GM21717 (cell line): ENCODE measurements around the gene CD44.
"Not testable (repeated sequence)": the region's sequence is repeated elsewhere in the genome, so short reads cannot be mapped to it uniquely, and the experiment has no call there.

Experiments
- ATAC-seq: cut with Tn5 transposase; IDR thresholded peaks from one replicate; pipeline ENCODE4 v1.9.1; 2021; ENCODE audit warnings: mild to moderate bottlenecking, moderate library complexity; ENCODE audit not compliant: unreplicated experiment

Gene CD44

GRCh38 chr11:35138943-35139721 is at the start of gene CD44:
Gene CD44 (plus strand): TSS chr11:35139171. CDS start chr11:35139304, 133 bp downstream.
- ATAC-seq: peak; percentile 36

- ATAC-seq: peak; percentile 77
Observed at GRCh38 chr11:35089666-35090065, 49.3 kb upstream of the CD44 start.

GRCh38 chr11:35090125-35090524 is 48.8 kb upstream of the CD44 start:
- ATAC-seq: peak; percentile 35

- not testable (repeated sequence) for ATAC-seq
Observed at GRCh38 chr11:35090991-35091390, 48.0 kb upstream of the CD44 start.

GRCh38 chr11:35096723-35097122 is 42.2 kb upstream of the CD44 start:
- no peak for ATAC-seq

GRCh38 chr11:35097814-35098455 is 41.0 kb upstream of the CD44 start:
- no peak for ATAC-seq

- ATAC-seq: no peak
Observed at GRCh38 chr11:35098855-35099254, 40.1 kb upstream of the CD44 start.

GRCh38 chr11:35099278-35100012 is 39.5 kb upstream of the CD44 start:
- no peak for ATAC-seq

GRCh38 chr11:35100013-35100383 is 39.0 kb upstream of the CD44 start:
- no peak for ATAC-seq

- no peak for ATAC-seq
Observed at GRCh38 chr11:35101223-35101622, 37.7 kb upstream of the CD44 start.

- no peak for ATAC-seq
Observed at GRCh38 chr11:35102267-35102666, 36.7 kb upstream of the CD44 start.

GRCh38 chr11:35103366-35104208 is 35.4 kb upstream of the CD44 start:
- no peak for ATAC-seq

GRCh38 chr11:35104655-35105054 is 34.3 kb upstream of the CD44 start:
- no peak for ATAC-seq

- no peak for ATAC-seq
Observed at GRCh38 chr11:35105319-35106079, 33.5 kb upstream of the CD44 start.

GRCh38 chr11:35106595-35106994 is 32.4 kb upstream of the CD44 start:
- peak; percentile 87 for ATAC-seq

- ATAC-seq: no peak
Observed at GRCh38 chr11:35107861-35108260, 31.1 kb upstream of the CD44 start.

- not testable (repeated sequence) for ATAC-seq
Observed at GRCh38 chr11:35108336-35108735, 30.6 kb upstream of the CD44 start.

GRCh38 chr11:35109041-35109440 is 29.9 kb upstream of the CD44 start:
- ATAC-seq: no peak

- no peak for ATAC-seq
Observed at GRCh38 chr11:35109827-35110226, 29.1 kb upstream of the CD44 start.
